Brain microvascular endothelial cell (primary cell): Measurements from ENCODE around the gene TECPR2.
"Not testable (repeated sequence)": the region's sequence is repeated elsewhere in the genome, so short reads cannot be mapped to it uniquely, and the experiment has no call there.

Experiments used
- DNase-seq: peaks from one replicate; pipeline ENCODE4 v3.0.0-alpha.2; 2020
- H3K27ac ChIP-seq: fragments of 250-450 bp; sonication (Bioruptor Pico); 2 replicates; pipeline ENCODE4 v1.5.1; 2020; ENCODE audit warnings: mild to moderate bottlenecking, moderate library complexity
- H3K27me3 ChIP-seq: fragments of 250-450 bp; sonication (Bioruptor Pico); replicated peaks from 2 replicates; pipeline ENCODE4 v1.5.1; 2020; ENCODE audit warnings: mild to moderate bottlenecking
- H3K36me3 ChIP-seq: fragments of 250-450 bp; sonication (Bioruptor Pico); replicated peaks from 2 replicates; pipeline ENCODE4 v1.5.1; 2020; ENCODE audit warnings: mild to moderate bottlenecking
- H3K4me3 ChIP-seq: 2 replicates; pipeline ENCODE4 v1.5.1; 2011; ENCODE audit warnings: low read depth, mild to moderate bottlenecking, control low read depth, low read length, moderate library complexity
- in situ Hi-C: cut with HindIII; loops from 2 replicates; pipeline ENCODE4 v1.10.0; 2017; ENCODE audit warnings: low sequenced_read_pairs, low pct_ligation_motif_present
- TF ChIP-seq, protein P1 (sequence below): IDR thresholded peaks from 2 replicates; pipeline ENCODE4 v1.5.1; 2011; ENCODE audit warnings: low read depth, mild to moderate bottlenecking, moderate library complexity, low read length, control low read depth, inconsistent platforms; ENCODE audit errors: missing control alignments

The TECPR2 gene

DNA sequence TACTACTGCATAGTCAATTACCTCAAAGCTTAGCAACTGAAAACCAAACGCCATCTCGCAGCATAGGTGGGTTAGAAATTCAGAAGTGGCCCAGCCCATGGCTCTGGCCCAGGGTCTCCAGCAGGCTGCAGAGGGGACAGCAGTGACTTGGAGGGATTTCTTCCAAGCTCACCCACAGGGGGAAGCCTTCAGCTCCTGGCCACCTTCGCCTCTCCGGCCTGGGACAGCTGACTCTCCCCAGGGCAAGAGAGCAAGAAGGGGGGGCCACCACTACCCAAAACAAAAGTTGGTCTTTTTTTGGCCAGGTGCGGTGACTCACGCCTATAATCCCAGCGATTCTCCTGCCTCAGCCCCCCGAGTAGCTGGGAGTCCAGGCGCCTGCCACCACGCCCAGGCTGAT, 179.0 kb downstream of the TECPR2 start:
- H3K27me3 ChIP-seq: peaks cover 13% of the 10 kb centered on the region
- H3K4me3 ChIP-seq: no peak overlapping the region
- H3K27ac ChIP-seq: no peak overlapping the region
- TF ChIP-seq, protein P1, sequence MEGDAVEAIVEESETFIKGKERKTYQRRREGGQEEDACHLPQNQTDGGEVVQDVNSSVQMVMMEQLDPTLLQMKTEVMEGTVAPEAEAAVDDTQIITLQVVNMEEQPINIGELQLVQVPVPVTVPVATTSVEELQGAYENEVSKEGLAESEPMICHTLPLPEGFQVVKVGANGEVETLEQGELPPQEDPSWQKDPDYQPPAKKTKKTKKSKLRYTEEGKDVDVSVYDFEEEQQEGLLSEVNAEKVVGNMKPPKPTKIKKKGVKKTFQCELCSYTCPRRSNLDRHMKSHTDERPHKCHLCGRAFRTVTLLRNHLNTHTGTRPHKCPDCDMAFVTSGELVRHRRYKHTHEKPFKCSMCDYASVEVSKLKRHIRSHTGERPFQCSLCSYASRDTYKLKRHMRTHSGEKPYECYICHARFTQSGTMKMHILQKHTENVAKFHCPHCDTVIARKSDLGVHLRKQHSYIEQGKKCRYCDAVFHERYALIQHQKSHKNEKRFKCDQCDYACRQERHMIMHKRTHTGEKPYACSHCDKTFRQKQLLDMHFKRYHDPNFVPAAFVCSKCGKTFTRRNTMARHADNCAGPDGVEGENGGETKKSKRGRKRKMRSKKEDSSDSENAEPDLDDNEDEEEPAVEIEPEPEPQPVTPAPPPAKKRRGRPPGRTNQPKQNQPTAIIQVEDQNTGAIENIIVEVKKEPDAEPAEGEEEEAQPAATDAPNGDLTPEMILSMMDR: no peak
- no peak for DNase-seq
- H3K36me3 ChIP-seq: no peaks in the 10 kb centered on the region
- in situ Hi-C loops: no loop called here

DNA sequence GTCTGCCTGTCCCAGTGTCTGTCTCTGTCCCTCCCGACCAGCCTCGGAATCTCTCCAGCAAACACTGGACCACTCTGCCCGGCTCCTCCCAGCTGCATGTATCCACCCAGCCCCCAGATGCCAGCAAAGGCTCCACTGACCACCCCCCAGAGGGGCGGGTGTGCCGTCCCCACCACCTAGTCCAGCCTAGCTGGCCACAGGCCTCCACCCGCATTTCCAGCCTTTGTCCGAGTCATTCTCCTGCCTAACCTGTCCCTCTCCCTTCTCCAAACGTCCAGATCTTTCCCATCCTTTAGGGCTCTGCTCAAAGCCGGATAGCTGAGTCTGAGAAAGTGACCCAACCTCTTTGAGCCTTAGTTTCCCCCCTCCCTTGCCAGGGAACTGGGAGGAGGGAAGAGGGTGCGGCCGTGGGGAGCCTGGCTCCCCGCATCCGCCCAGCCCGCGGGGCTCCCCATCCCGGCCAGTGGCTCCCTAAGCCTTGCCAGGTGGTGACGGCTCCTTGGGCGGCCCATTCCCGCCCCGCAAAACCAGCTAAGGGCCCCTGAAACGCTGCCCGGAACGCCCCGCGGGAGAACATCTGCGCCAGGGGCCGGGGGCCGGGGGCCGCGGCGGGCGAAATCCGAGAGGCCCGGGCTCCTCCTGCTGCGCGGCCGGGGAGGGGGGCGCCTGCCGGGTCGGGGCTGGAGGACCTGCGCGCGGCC, 181.5 kb downstream of the TECPR2 start:
- TF ChIP-seq, protein P1: no peak
- in situ Hi-C loops: no loop called here
- H3K27ac ChIP-seq: no peak overlapping the region
- no peak for DNase-seq
- no peaks in the 10 kb centered on the region for H3K36me3 ChIP-seq
- peaks cover 13% of the 10 kb centered on the region for H3K27me3 ChIP-seq
- H3K4me3 ChIP-seq: no peak overlapping the region

DNA sequence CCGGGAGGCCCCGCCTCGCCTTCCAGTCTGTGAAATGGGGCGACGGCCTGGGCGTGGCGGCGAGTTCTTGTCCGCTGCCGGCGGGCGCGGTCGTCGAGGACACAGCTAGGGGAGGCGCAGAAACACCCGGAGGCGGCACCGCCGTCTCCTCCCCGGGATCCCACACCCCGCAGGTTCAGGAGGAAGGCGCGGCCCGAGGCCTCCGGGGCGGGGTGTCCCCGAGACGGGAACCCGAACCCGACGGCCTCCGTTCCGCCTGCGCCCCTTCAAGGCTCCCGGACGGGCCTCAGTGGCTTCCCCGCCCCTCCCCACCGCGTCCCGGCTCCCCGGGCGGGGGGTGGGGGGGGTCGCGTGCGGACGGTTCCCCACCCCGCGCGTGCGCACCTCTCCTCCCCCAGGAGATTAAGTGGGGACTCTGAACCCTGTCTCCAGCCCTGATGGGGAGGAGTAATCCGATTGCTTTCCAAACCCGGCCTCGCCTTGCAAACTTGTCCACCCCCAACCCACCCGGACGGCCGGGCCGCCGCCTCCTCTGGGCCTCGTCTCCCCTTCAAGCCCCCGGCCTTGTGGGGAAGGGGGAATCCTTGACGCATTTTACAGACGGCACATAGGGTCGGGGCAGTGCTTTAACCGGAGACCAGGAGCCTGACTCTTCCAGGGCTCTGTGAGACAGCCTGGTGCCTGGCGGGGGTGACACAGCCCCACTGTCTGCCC, 182.2 kb downstream of the TECPR2 start:
- H3K4me3 ChIP-seq: no peak overlapping the region
- H3K27ac ChIP-seq: no peak overlapping the region
- TF ChIP-seq, protein P1: no peak
- no peaks in the 10 kb centered on the region for H3K36me3 ChIP-seq
- in situ Hi-C loops: no loop called here
- DNase-seq: no peak
- H3K27me3 ChIP-seq: peaks cover 13% of the 10 kb centered on the region

DNA sequence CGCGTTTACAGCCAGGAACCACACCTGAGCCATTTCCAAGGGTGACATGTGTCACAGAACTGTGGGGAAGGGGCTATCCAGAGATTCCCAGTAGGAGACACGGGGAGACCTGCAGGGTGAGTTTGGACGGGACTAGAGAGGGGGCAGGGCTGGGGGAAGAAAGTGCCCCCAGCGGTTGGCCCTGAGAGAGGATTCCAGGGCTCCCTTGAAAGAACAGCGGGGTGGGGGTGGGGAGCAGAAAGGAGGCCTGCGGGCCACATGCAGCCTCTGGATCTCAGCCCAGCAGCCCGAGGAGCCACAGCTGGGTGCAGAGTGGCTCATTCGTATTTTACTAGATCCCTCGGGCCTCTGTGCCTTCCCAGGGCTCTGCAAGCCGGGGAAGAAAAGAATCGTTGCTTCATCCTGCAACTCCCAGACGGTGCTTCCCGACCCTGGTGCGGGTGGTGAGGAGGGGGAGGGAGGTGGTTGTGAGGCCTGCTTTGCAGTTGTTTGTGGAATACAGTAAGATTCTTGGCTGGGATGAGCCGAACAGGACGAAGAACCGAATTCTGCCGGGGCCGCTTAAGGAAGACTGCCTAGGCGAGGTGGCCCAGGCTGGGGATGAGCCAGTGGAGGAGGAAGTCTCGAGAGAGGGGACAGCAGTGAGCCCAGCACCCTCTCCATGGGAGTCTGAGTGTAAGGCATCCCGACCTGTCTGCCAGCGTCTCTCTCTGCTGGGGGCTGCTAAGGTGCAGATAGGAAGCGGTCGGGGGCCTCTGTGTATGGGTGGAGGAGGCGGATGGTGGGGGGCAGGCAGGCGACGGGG, 182.9 kb downstream of the TECPR2 start:
- no peak overlapping the region for H3K4me3 ChIP-seq
- H3K27me3 ChIP-seq: peaks cover 13% of the 10 kb centered on the region
- no peak overlapping the region for H3K27ac ChIP-seq
- TF ChIP-seq, protein P1: peak; percentile 39
- no peaks in the 10 kb centered on the region for H3K36me3 ChIP-seq
- in situ Hi-C loops: no loop called here
- no peak for DNase-seq

DNA sequence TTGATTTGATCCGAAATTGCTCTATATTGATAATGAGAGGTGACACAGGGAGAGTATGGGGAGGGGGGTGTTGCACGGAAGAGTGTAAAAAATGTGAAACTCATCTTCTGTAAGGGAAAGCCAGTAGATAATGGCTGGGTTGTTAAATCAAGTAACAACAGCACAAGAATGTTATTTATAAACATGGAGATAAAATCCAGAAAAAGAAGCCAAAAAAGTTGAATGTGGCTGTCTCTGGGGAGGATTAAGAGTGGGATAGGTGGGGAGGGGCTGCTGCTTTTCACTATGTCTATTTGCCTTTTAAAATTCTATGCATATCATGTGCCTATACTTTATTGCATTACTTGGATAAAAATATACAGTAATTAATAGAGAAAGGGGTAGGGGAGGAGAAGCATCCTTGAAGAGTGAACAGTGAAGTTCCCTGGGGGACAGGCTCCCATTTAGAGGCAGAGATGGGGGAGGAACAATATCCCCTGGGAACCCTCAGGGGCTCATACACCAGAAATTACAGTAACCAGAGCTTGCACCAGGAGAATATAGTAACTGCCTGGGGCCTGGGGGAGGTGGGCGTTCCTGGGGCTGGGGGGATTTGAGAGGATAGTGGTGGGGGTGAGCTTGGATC, 186.0 kb downstream of the TECPR2 start:
- H3K27ac ChIP-seq: no peak overlapping the region
- TF ChIP-seq, protein P1: no peak
- peaks cover 13% of the 10 kb centered on the region for H3K27me3 ChIP-seq
- DNase-seq: no peak
- H3K36me3 ChIP-seq: no peaks in the 10 kb centered on the region
- in situ Hi-C loops: no loop called here
- H3K4me3 ChIP-seq: no peak overlapping the region

DNA sequence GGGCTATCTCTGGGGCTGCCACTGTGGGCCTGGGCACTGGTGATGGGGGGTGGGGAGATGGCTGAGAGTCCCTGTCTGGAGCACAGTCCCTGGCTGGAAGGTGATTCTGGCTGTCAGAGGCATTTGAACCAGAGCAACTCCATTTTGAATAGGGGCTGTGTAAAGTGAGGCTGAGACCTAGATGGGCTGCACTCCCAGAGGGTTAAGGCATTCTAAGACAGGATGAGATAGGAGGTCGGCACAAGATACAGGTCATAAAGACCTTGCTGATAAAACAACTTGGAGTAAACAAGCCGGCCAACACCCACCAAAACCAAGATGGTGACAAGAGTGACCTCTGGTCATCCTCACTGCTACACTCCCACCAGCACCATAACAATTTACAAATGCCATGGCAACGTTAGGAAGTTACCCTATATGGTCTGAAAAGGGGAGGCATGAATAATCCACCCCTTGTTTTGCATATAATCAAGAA, 188.2 kb downstream of the TECPR2 start:
- in situ Hi-C loops, DNase-seq, H3K36me3 ChIP-seq, H3K27me3 ChIP-seq, H3K27ac ChIP-seq, H3K4me3 ChIP-seq: not testable (repeated sequence)
